Gastrocnemius medialis (tissue), 4 donors: ENCODE results near the gene FGD5. TPM values are rescaled to one million over a fixed set of nuclear protein-coding genes. Genes with fewer than 3 reads are reported as not detected.
A peak's percentile ranks its signal among the peaks of the same experiment; 100 is the strongest.

Experiments used
- ATAC-seq, 2 donors: fragments of 150-250 bp; one replicate each; pipeline ENCODE4 v1.9.1; 2016
- DNase-seq, 2 donors: peaks; one replicate each; pipeline ENCODE4 v3.0.0-alpha.2; 2019
- H3K27ac ChIP-seq, 4 donors: fragments of 200-600 bp; sonication (generic); 1 replicate in 1 of 4; 2 replicates in 3 of 4; pipeline ENCODE4 v1.5.1; 2016 to 2018; ENCODE audit warnings: mild to moderate bottlenecking in 2 of 4, moderate library complexity in 1 of 4
- H3K27me3 ChIP-seq, 3 donors: fragments of 200-600 bp; sonication (generic) in 2 of 3; 1 replicate in 1 of 3; 2 replicates in 2 of 3; pipeline versions ENCODE4 v1.5.1 to v1.6.0; 2016 to 2019; ENCODE audit warnings: mild to moderate bottlenecking in 1 of 3, moderate library complexity in 1 of 3
- H3K36me3 ChIP-seq, 2 donors: fragments of 200-600 bp; sonication (generic) in 1 of 2; one replicate each; pipeline ENCODE4 v1.5.1; 2017 to 2018
- H3K4me1 ChIP-seq, 2 donors: fragments of 200-600 bp; sonication (generic) in 1 of 2; one replicate each; pipeline ENCODE4 v1.5.1; 2016 to 2017; ENCODE audit warnings: mild to moderate bottlenecking in 2 of 2
- H3K4me3 ChIP-seq, 4 donors: fragments of 200-600 bp; sonication (generic) in 3 of 4; 1 replicate in 1 of 4; 2 replicates in 3 of 4; pipeline ENCODE4 v1.5.1; 2016 to 2019; ENCODE audit warnings: mild to moderate bottlenecking in 2 of 4
- H3K9me3 ChIP-seq, 3 donors: fragments of 200-600 bp; sonication (generic) in 2 of 3; 1 replicate in 1 of 3; 2 replicates in 2 of 3; pipeline ENCODE4 v1.5.1; 2016 to 2019
- CTCF ChIP-seq, 5 experiments: fragments of 450-650 bp in 3 of 5; fragments of 200-600 bp in 2 of 5; sonication (generic) in 2 of 5; IDR thresholded peaks in 4 of 5; conservative IDR thresholded peaks in 1 of 5; 1 replicate in 4 of 5; 2 replicates in 1 of 5; pipeline ENCODE4 v1.5.1; 2016 to 2019; ENCODE audit warnings: antibody characterized with exemption in 5 of 5, mild to moderate bottlenecking in 3 of 5, moderate library complexity in 3 of 5
- POLR2A ChIP-seq, 2 donors: fragments of 450-650 bp; IDR thresholded peaks; one replicate each; pipeline ENCODE4 v1.6.1; 2017; ENCODE audit warnings: antibody characterized with exemption in 2 of 2, mild to moderate bottlenecking in 2 of 2, moderate library complexity in 2 of 2
- in situ Hi-C, 4 donors: fragments of 200-750 bp; cut with MboI; loops; one replicate each; pipeline versions ENCODE4 v1.15.0 to v1.8.0; 2017; ENCODE audit warnings: low sequenced_read_pairs in 4 of 4
- intact Hi-C: fragments of 100-400 bp; cut with DNase I; formaldehyde crosslinking; loops from one replicate; pipeline ENCODE4 v1.15.1; 2023; ENCODE audit warnings: low total_unique reads
- total RNA-seq, 4 donors: library from RNA; depleted of rRNA; stranded (reverse); fragments of >200 nt; gene quantifications; one replicate each; pipeline versions ENCODE4 v1.1.0 to v1.2.3, GENCODE V29; 2016

FGD5 gene
- total RNA-seq, 4 donors from 2014 or later = 4.4 to 8.4 (median 5.2) TPM

DNA sequence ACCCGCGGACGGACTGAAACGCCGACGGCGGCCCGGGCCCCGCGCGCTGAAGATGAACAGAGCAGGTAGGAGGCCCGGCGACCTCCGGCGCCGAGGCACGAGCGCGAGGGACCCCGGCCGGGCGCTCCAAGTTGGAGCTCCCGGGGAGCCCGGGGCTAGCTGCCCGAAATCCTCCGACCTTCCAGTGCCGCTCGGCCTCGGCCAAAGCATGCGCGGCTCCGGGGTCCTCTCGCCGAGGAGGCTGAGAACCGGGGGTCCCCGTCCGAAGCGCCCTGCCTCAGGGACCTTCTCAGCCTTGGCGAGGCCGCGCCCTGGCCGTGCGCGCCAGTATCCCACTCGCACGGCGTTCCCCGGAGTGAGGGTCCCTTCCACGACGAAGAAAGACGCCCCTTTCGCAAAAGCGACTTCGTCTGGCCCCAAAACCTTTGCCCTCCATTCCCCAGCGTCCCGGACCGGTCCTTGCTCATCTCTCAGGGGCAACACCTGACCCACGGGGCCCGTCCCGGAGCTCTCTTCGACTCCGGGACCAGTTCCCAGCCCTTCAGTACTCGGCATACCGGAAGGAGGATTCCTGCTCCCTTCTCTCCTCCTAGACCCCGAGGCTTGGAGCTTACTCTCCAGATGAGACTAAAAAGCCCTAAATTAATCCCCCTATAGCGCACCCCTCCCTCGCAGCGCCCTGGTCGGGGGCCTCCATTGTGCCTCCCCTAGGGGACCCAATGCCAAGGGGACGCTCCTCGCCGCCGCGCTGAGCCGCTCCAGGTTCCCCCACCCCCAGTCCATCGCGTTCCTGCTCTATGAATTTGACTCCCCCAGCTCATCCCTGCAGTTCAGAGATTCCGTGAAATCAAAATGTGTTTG, 7.7 kb upstream of the FGD5 start:
- H3K27me3 ChIP-seq = peaks cover 16 to 23% (median 19%) of the 10 kb centered on the region in 3 donors
- intact Hi-C loops = no loop called here
- ATAC-seq (no peak), DNase-seq (no peak)
- H3K4me3 ChIP-seq = peak overlapping the region; percentile 56 to 66 (median 58)
- no peaks in the 10 kb centered on the region for H3K36me3 ChIP-seq
- no peak for TF ChIP-seq CTCF (IDR thresholded peaks at IDR 0.05 in 4 of 5, conservative IDR thresholded peaks at IDR 0.05 in 1 of 5)
- TF ChIP-seq POLR2A (IDR thresholded peaks at IDR 0.05) = no peak
- no peaks in the 10 kb centered on the region for H3K9me3 ChIP-seq
- H3K4me1 ChIP-seq = peaks cover 0 to 9% of the 10 kb centered on the region in 2 donors
- H3K27ac ChIP-seq = peak overlapping the region; percentile 54 to 74 (median 72)
- in situ Hi-C loops = no loop called here

DNA sequence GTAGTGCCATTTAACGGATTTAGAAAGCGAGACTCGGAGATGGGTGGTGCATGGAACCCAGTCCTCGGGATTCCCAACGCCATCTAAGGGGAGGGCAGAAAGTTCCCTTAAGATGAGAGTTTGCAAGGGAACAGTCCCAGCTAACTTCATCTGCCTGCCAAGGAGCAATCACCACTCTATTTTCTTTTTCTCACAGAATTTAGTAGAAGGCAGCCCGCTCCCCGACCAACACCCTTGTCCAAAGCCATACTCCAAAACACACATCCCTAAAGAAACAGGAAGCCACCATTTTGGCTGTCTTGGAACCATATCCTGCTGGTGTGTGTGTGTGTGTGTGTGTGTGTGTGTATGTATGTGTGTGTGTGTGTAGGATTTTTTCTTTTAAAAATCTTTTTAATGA, 7.1 kb upstream of the FGD5 start:
- H3K27me3 ChIP-seq = peaks cover 16 to 23% (median 19%) of the 10 kb centered on the region in 3 donors
- in situ Hi-C loops = no loop called here
- TF ChIP-seq POLR2A (IDR thresholded peaks at IDR 0.05) (no peak), CTCF (IDR thresholded peaks at IDR 0.05 in 4 of 5, conservative IDR thresholded peaks at IDR 0.05 in 1 of 5) (no peak)
- intact Hi-C loops = no loop called here
- H3K4me3 ChIP-seq = peak overlapping the region; percentile 56 to 66 (median 58)
- DNase-seq (no peak), ATAC-seq (no peak)
- peak overlapping the region; percentile 54 to 74 (median 72) for H3K27ac ChIP-seq
- peaks cover 0 to 6% of the 10 kb centered on the region in 2 donors for H3K4me1 ChIP-seq
- H3K9me3 ChIP-seq = no peaks in the 10 kb centered on the region
- no peaks in the 10 kb centered on the region for H3K36me3 ChIP-seq

- intact Hi-C loops = no loop called here
- peaks cover 16 to 23% (median 19%) of the 10 kb centered on the region in 3 donors for H3K27me3 ChIP-seq
- H3K4me3 ChIP-seq = peak overlapping the region in 3 of 4 donors; percentile 56 to 66 (median 57)
These were observed 6.5 kb upstream of the FGD5 start for GRCh38 chr3:14812196-14812790.

DNA sequence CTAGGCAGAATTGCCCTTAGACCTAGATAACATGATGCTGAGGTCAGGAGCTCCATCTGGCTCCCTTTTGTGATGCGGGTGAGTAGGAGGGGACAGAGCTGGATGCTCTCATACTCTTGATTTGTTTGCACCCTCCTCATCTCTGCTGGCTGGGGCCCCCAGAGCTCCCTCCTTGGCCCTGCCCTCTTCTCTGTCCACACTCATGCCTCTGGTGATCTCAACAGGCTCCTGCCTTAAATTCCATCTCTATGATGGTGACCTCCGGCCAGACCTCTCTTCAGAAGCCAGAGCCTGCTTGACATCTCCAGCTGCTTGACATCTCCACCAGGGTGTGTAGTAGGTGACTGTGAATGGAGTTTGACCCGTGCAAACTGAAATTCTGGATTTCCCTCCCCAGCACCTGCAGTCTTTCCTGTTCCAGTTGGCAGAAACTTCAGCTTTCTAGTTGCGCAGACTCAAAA, 4.3 kb upstream of the FGD5 start:
- Histone ChIP-seq H3K36me3 (no peaks in the 10 kb centered on the region), H3K4me1 (peaks cover 0 to 6% of the 10 kb centered on the region in 2 donors), H3K4me3 (no peak overlapping the region), H3K9me3 (no peaks in the 10 kb centered on the region), H3K27me3 (peaks cover 13 to 18% (median 16%) of the 10 kb centered on the region in 3 donors), H3K27ac (no peak overlapping the region)
- TF ChIP-seq CTCF (IDR thresholded peaks at IDR 0.05 in 4 of 5, conservative IDR thresholded peaks at IDR 0.05 in 1 of 5) = no peak
- TF ChIP-seq POLR2A (IDR thresholded peaks at IDR 0.05) = no peak
- DNase-seq = no peak
- intact Hi-C loops (no loop called here), in situ Hi-C loops (no loop called here)
- no peak for ATAC-seq

More at GRCh38 chr3:14812196-14812790, 6.5 kb upstream of the FGD5 start:
- Histone ChIP-seq H3K36me3 (no peaks in the 10 kb centered on the region), H3K9me3 (no peaks in the 10 kb centered on the region), H3K4me1 (peaks cover 0 to 6% of the 10 kb centered on the region in 2 donors), H3K27ac (peak overlapping the region in 3 of 4 donors; percentile 50 to 73 (median 58))
- DNase-seq = no peak
- no peak for TF ChIP-seq CTCF (IDR thresholded peaks at IDR 0.05 in 4 of 5, conservative IDR thresholded peaks at IDR 0.05 in 1 of 5)
- TF ChIP-seq POLR2A (IDR thresholded peaks at IDR 0.05) = no peak
- in situ Hi-C loops = no loop called here
- no peak for ATAC-seq
